Sigmoid colon (tissue), 7 donors: ENCODE data around the gene TECTA. TPM values are rescaled to one million over a fixed set of nuclear protein-coding genes. Genes with fewer than 3 reads are reported as not detected.

Source experiments
- DNase-seq: peaks from one replicate; pipeline ENCODE4 v3.0.0-alpha.2; 2019
- H3K27ac ChIP-seq, 4 donors: fragments of 200-600 bp; sonication (generic); one replicate each; pipeline ENCODE4 v1.5.1; 2016 to 2019; ENCODE audit warnings: mild to moderate bottlenecking in 1 of 4
- H3K27me3 ChIP-seq, 3 donors: fragments of 200-600 bp; sonication (generic); one replicate each; pipeline ENCODE4 v1.5.1; 2019; ENCODE audit warnings: mild to moderate bottlenecking in 1 of 3
- H3K36me3 ChIP-seq, 4 donors: fragments of 200-600 bp; sonication (generic); one replicate each; pipeline ENCODE4 v1.5.1; 2016 to 2019
- H3K4me1 ChIP-seq, 4 donors: fragments of 200-600 bp; sonication (generic); one replicate each; pipeline ENCODE4 v1.5.1; 2017 to 2019
- H3K4me3 ChIP-seq, 4 donors: fragments of 200-600 bp; sonication (generic); one replicate each; pipeline ENCODE4 v1.5.1; 2017 to 2019; ENCODE audit warnings: mild to moderate bottlenecking in 2 of 4, moderate library complexity in 1 of 4
- H3K9me3 ChIP-seq, 4 donors: fragments of 200-600 bp in 3 of 4; sonication (generic) in 3 of 4; one replicate each; pipeline versions ENCODE4 v1.5.1 to v1.6.1; 2013 to 2019
- EP300 ChIP-seq, 4 donors: sonication (generic); formaldehyde crosslinking; IDR thresholded peaks; one replicate each; pipeline ENCODE4 v1.6.1; 2017; ENCODE audit warnings: antibody characterized with exemption in 4 of 4
- POLR2A ChIP-seq, 2 donors: fragments of 450-650 bp; IDR thresholded peaks; one replicate each; pipeline ENCODE4 v1.6.1; 2016; ENCODE audit warnings: antibody characterized with exemption in 2 of 2, mild to moderate bottlenecking in 2 of 2, moderate library complexity in 2 of 2
- POLR2AphosphoS5 ChIP-seq, 4 donors: sonication (generic); formaldehyde crosslinking; IDR thresholded peaks; one replicate each; pipeline ENCODE4 v1.6.1; 2017; ENCODE audit warnings: antibody characterized with exemption in 4 of 4
- WGBS, 2 donors: extraction: QIAGEN DNeasy Blood & Tissue Kit; methylation state at CpG; one replicate each; pipeline ENCODE4 v1.1.7; 2013; 5-methylcytosine and 5-hydroxymethylcytosine counted together
- intact Hi-C: fragments of 100-400 bp; cut with DNase I; formaldehyde crosslinking; loops from one replicate; pipeline ENCODE4 v1.15.1; 2023
- polyA plus RNA-seq, 3 donors: library from polyadenylated mRNA; stranded (reverse); fragments of 200-250 nt; gene quantifications; one replicate each; pipeline ENCODE4 v1.2.3, GENCODE V29; 2013
- total RNA-seq, 4 donors: library from RNA; depleted of rRNA; stranded (reverse); fragments of >200 nt; gene quantifications; one replicate each; pipeline ENCODE4 v1.1.0, GENCODE V29; 2016
- TF ChIP-seq, protein P1 (sequence below), 4 experiments: fragments of 450-650 bp in 3 of 4; fragments of 200-600 bp in 1 of 4; IDR thresholded peaks; one replicate each; pipeline ENCODE4 v1.5.1; 2016 to 2019; ENCODE audit warnings: antibody characterized with exemption in 4 of 4, mild to moderate bottlenecking in 3 of 4, moderate library complexity in 2 of 4
- donor health status: healthy with polysubstance abuse.
- donor health status: Bipolar disorder and iron deficiency.
- donor health status: healthy.

The TECTA gene
- total and polyA plus RNA-seq, 7 donors: 0.28 to 3.9 (median 1.1) TPM; not detected in 2

GRCh38 chr11:121137005-121137404 lies 36.0 kb downstream of the TECTA start:
- Histone ChIP-seq H3K4me3 (no peak overlapping the region), H3K36me3 (no peaks in the 10 kb centered on the region), H3K27ac (no peak overlapping the region), H3K9me3 (no peaks in the 10 kb centered on the region), H3K27me3 (no peaks in the 10 kb centered on the region), H3K4me1 (no peaks in the 10 kb centered on the region)
- intact Hi-C loops: no loop called here
- DNase-seq: no peak
- 87 to 92% methylated on average over 11 of the region's 11 CpGs for WGBS, 2 donors
- TF ChIP-seq EP300 (IDR thresholded peaks at IDR 0.05) (no peak), POLR2AphosphoS5 (IDR thresholded peaks at IDR 0.05) (no peak), POLR2A (IDR thresholded peaks at IDR 0.05) (no peak)
- TF ChIP-seq, protein P1, sequence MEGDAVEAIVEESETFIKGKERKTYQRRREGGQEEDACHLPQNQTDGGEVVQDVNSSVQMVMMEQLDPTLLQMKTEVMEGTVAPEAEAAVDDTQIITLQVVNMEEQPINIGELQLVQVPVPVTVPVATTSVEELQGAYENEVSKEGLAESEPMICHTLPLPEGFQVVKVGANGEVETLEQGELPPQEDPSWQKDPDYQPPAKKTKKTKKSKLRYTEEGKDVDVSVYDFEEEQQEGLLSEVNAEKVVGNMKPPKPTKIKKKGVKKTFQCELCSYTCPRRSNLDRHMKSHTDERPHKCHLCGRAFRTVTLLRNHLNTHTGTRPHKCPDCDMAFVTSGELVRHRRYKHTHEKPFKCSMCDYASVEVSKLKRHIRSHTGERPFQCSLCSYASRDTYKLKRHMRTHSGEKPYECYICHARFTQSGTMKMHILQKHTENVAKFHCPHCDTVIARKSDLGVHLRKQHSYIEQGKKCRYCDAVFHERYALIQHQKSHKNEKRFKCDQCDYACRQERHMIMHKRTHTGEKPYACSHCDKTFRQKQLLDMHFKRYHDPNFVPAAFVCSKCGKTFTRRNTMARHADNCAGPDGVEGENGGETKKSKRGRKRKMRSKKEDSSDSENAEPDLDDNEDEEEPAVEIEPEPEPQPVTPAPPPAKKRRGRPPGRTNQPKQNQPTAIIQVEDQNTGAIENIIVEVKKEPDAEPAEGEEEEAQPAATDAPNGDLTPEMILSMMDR (IDR thresholded peaks at IDR 0.05): no peak

DNA sequence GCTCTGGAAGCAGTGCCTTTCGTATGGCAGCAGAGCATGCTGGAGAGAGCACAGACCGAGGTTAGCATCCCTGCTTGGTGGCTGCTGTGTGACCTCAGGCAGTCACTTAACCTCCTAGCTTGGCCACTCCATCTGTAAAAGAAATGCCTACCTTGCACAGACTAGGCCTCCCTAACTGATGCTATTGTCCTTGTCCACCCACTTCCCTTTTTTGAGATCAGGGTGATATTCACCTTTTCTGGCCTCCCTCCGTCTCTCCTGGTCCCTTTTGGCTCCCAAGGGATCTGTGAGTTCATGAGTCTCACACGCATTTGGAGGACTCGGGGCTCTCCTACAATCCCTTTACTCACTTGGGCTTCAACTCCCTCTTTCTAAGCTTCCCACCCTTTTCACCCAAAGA lies 37.2 kb downstream of the TECTA start:
- no peaks in the 10 kb centered on the region for H3K4me1 ChIP-seq
- no peak overlapping the region for H3K27ac ChIP-seq
- DNase-seq: no peak
- no peaks in the 10 kb centered on the region for H3K9me3 ChIP-seq
- intact Hi-C loops: no loop called here
- H3K36me3 ChIP-seq: no peaks in the 10 kb centered on the region
- no peak for TF ChIP-seq POLR2AphosphoS5 (IDR thresholded peaks at IDR 0.05)
- TF ChIP-seq EP300 (IDR thresholded peaks at IDR 0.05): no peak
- TF ChIP-seq POLR2A (IDR thresholded peaks at IDR 0.05): no peak
- TF ChIP-seq, protein P1 (IDR thresholded peaks at IDR 0.05): no peak
- no peaks in the 10 kb centered on the region for H3K27me3 ChIP-seq
- H3K4me3 ChIP-seq: no peak overlapping the region
- WGBS, 2 donors: 90 to 92% methylated on average over 5 of the region's 5 CpGs

- no peaks in the 10 kb centered on the region for H3K4me1 ChIP-seq
- no peak overlapping the region for H3K4me3 ChIP-seq
- H3K27me3 ChIP-seq: no peaks in the 10 kb centered on the region
- no peaks in the 10 kb centered on the region for H3K9me3 ChIP-seq
- intact Hi-C loops: no loop called here
- WGBS, 2 donors: 65 to 72% methylated on average over 8 of the region's 8 CpGs
- H3K36me3 ChIP-seq: no peaks in the 10 kb centered on the region
- no peak for TF ChIP-seq POLR2A (IDR thresholded peaks at IDR 0.05)
- TF ChIP-seq POLR2AphosphoS5 (IDR thresholded peaks at IDR 0.05): no peak
- no peak for TF ChIP-seq EP300 (IDR thresholded peaks at IDR 0.05)
- TF ChIP-seq, protein P1 (IDR thresholded peaks at IDR 0.05): no peak
- no peak overlapping the region for H3K27ac ChIP-seq
- DNase-seq: no peak
Measured at GRCh38 chr11:121140369-121140768, 39.3 kb downstream of the TECTA start.

DNA sequence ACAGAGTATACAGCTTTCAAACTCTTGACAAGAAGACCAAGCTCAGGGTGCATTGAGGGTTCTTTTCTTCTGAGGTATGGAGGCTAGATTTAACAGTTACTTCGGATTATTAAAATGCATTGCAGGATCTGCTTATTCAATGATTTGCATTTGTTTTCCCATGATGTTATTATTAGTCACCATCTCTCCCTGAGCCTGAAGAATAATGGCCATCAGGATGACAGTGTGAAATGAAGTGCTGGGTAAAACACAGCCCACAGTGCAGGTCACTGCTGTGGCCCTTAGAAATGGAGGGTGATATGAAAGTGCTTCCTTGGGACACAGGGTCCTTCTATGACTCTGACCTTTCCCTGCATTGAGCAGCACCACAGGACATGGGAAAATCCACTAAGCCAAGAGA lies 40.0 kb downstream of the TECTA start:
- intact Hi-C loops: no loop called here
- TF ChIP-seq, protein P1 (IDR thresholded peaks at IDR 0.05): no peak
- TF ChIP-seq POLR2A (IDR thresholded peaks at IDR 0.05): no peak
- no peak for TF ChIP-seq EP300 (IDR thresholded peaks at IDR 0.05)
- TF ChIP-seq POLR2AphosphoS5 (IDR thresholded peaks at IDR 0.05): no peak
- Histone ChIP-seq H3K4me1 (no peaks in the 10 kb centered on the region), H3K4me3 (no peak overlapping the region), H3K9me3 (no peaks in the 10 kb centered on the region), H3K27ac (no peak overlapping the region), H3K27me3 (no peaks in the 10 kb centered on the region), H3K36me3 (no peaks in the 10 kb centered on the region)
- no peak for DNase-seq
- 78 to 90% methylated on average over 1 of the region's 1 CpG for WGBS, 2 donors

GRCh38 chr11:121143921-121144320 lies 42.9 kb downstream of the TECTA start:
- intact Hi-C loops: no loop called here
- no peaks in the 10 kb centered on the region for H3K27me3 ChIP-seq
- TF ChIP-seq EP300 (IDR thresholded peaks at IDR 0.05): no peak
- no peak for TF ChIP-seq POLR2AphosphoS5 (IDR thresholded peaks at IDR 0.05)
- TF ChIP-seq, protein P1 (IDR thresholded peaks at IDR 0.05): no peak
- no peak for TF ChIP-seq POLR2A (IDR thresholded peaks at IDR 0.05)
- H3K9me3 ChIP-seq: no peaks in the 10 kb centered on the region
- 81 to 86% methylated on average over 5 of the region's 5 CpGs for WGBS, 2 donors
- no peak overlapping the region for H3K4me3 ChIP-seq
- H3K4me1 ChIP-seq: no peaks in the 10 kb centered on the region
- no peaks in the 10 kb centered on the region for H3K36me3 ChIP-seq
- H3K27ac ChIP-seq: no peak overlapping the region
- no peak for DNase-seq
